Loucy (cell line): ENCODE results near the gene TNFRSF25.

Experiments used
- CTCF ChIP-seq: fragments of 200-600 bp; sonication (generic); conservative IDR thresholded peaks from 2 replicates; pipeline ENCODE4 v1.5.1; 2014; ENCODE audit warnings: mild to moderate bottlenecking, antibody characterized with exemption, low read length
- EZH2phosphoT487 ChIP-seq: fragments of 200-600 bp; IDR thresholded peaks from 2 replicates; pipeline ENCODE4 v1.6.1; 2018; ENCODE audit warnings: antibody characterized with exemption, mild to moderate bottlenecking, moderate library complexity, borderline replicate concordance

- no peak for TF ChIP-seq CTCF
- TF ChIP-seq EZH2phosphoT487, result no peak
Observed at GRCh38 chr1:6463120-6463412, 2.9 kb downstream of the TNFRSF25 start.
